Endothelial cell of umbilical vein (primary cell): ENCODE data around the gene TFF2. TPM values are rescaled to one million over a fixed set of nuclear protein-coding genes. Genes with fewer than 3 reads are reported as not detected.

ENCODE experiments used
- Bru-seq: library from RNA; stranded (reverse); fragments of 400-500 nt; gene quantifications from one replicate; lab custom pipeline; 2021; lab: Mats Ljungman, UMichigan
- BruChase-seq, 2 experiments: library from RNA; stranded (reverse); fragments of 400-500 nt; gene quantifications; one replicate each; lab custom pipeline; 2021; lab: Mats Ljungman, UMichigan
- BruUV-seq: library from RNA; stranded (reverse); fragments of 400-500 nt; replicated peaks from 2 replicates; lab custom pipeline; 2021; lab: Mats Ljungman, UMichigan
- CTCF ChIA-PET: fragments of 300-600, 350-600 bp; sonication (Branson Sonifier 250); formaldehyde crosslinking; loops from one replicate; lab custom pipeline; 2021; ENCODE audit warnings: antibody characterized with exemption, inconsistent platforms; lab: Charles Lee
- POLR2A ChIA-PET: fragments of 300-600, 350-600 bp; sonication (Branson Sonifier 250); formaldehyde crosslinking; loops from one replicate; lab custom pipeline; 2021; ENCODE audit warnings: antibody characterized with exemption, inconsistent platforms; lab: Charles Lee
- DNase-seq: peaks from one replicate; pipeline ENCODE4 v3.0.0-alpha.2; 2011; ENCODE audit warnings: low read depth, low spot score
- FAIRE-seq: peaks from 2 replicates; lab custom pipeline; 2011; peaks lifted over from hg19 to GRCh38; lab: Jason Lieb, UNC
- H2AFZ ChIP-seq: 2 replicates; pipeline ENCODE4 v1.6.0; 2012; ENCODE audit warnings: low read depth, low read length, control low read depth, inconsistent platforms
- H3K27ac ChIP-seq: 2 replicates; pipeline ENCODE4 v1.5.1; 2011; ENCODE audit warnings: low read depth, mild to moderate bottlenecking, control low read depth, low read length, moderate library complexity; ENCODE audit not compliant: insufficient read depth
- H3K27me3 ChIP-seq, 2 experiments: 2 replicates each; pipeline versions ENCODE4 v1.6.0 to v1.6.1; 2011; ENCODE audit warnings: low read length in 2 of 2, mixed read lengths in 1 of 2; ENCODE audit not compliant: control insufficient read depth in 2 of 2, insufficient read depth in 2 of 2
- H3K36me3 ChIP-seq, 2 experiments: 2 replicates in 1 of 2; 3 replicates in 1 of 2; pipeline ENCODE4 v1.5.1; 2011; ENCODE audit warnings: low read length in 2 of 2, mild to moderate bottlenecking in 1 of 2, moderate library complexity in 1 of 2; ENCODE audit not compliant: control insufficient read depth in 2 of 2, insufficient read depth in 2 of 2; ENCODE audit errors: extremely low read depth in 1 of 2
- H3K4me1 ChIP-seq: 3 replicates; pipeline ENCODE4 v1.5.1; 2011; ENCODE audit warnings: mild to moderate bottlenecking, low read length; ENCODE audit not compliant: control insufficient read depth, insufficient read depth; ENCODE audit errors: extremely low read depth
- H3K4me2 ChIP-seq: 2 replicates; pipeline ENCODE4 v1.6.1; 2011; ENCODE audit warnings: low read length, control low read depth, mixed read lengths; ENCODE audit not compliant: insufficient read depth
- H3K4me3 ChIP-seq, 3 experiments: fragments of 200-600 bp in 1 of 3; sonication (generic), shearing (Covaris generic) in 1 of 3; replicated peaks in 1 of 3; 2 replicates each; pipeline ENCODE4 v1.5.1; 2011 to 2016; ENCODE audit warnings: control low read depth in 3 of 3, low read length in 3 of 3, mild to moderate bottlenecking in 2 of 3, inconsistent platforms in 1 of 3, low read depth in 1 of 3, moderate library complexity in 1 of 3; ENCODE audit not compliant: insufficient read depth in 1 of 3
- H3K79me2 ChIP-seq: 2 replicates; pipeline ENCODE4 v1.6.0; 2012; ENCODE audit warnings: low read length, inconsistent platforms; ENCODE audit not compliant: control insufficient read depth, insufficient read depth
- H3K9ac ChIP-seq: replicated peaks from 2 replicates; pipeline ENCODE3; 2011; ENCODE audit warnings: low read length, control low read depth; ENCODE audit not compliant: insufficient read depth; ENCODE audit errors: extremely low read depth
- H3K9me1 ChIP-seq: replicated peaks from 3 replicates; pipeline ENCODE4 v1.6.0; 2011; ENCODE audit warnings: mild to moderate bottlenecking, low read length; ENCODE audit not compliant: control insufficient read depth, insufficient read depth; ENCODE audit errors: extremely low read depth
- H3K9me3 ChIP-seq: replicated peaks from 2 replicates; pipeline ENCODE4 v1.5.1; 2012; ENCODE audit warnings: low read length, inconsistent platforms; ENCODE audit not compliant: control insufficient read depth, insufficient read depth
- H4K20me1 ChIP-seq: replicated peaks from 2 replicates; pipeline ENCODE3; 2011; ENCODE audit warnings: mild to moderate bottlenecking, low read length; ENCODE audit not compliant: control insufficient read depth, insufficient read depth; ENCODE audit errors: extremely low read depth
- EZH2 ChIP-seq: IDR thresholded peaks from 2 replicates; pipeline ENCODE4 v1.6.1; 2012; ENCODE audit warnings: borderline replicate concordance, low read depth, mild to moderate bottlenecking, moderate library complexity, low read length, inconsistent platforms; ENCODE audit not compliant: severe bottlenecking
- FOS ChIP-seq: IDR thresholded peaks from 2 replicates; pipeline ENCODE4 v1.6.1; 2011; ENCODE audit warnings: mild to moderate bottlenecking, low read length, moderate library complexity, borderline replicate concordance; ENCODE audit not compliant: insufficient read depth
- GATA2 ChIP-seq: IDR thresholded peaks from 2 replicates; pipeline ENCODE4 v1.7.0; 2011; ENCODE audit warnings: low read depth, mild to moderate bottlenecking, moderate library complexity, mixed read lengths, low read length; ENCODE audit not compliant: insufficient read length, insufficient read depth
- JUN ChIP-seq: IDR thresholded peaks from 2 replicates; pipeline ENCODE4 v1.6.1; 2011; ENCODE audit warnings: borderline replicate concordance, low read depth; ENCODE audit not compliant: insufficient read length, insufficient read depth
- MYC ChIP-seq: IDR thresholded peaks from one replicate; pipeline ENCODE4 v1.6.1; 2011; ENCODE audit warnings: mild to moderate bottlenecking, low read depth, low read length
- POLR2A ChIP-seq: IDR thresholded peaks from 2 replicates; pipeline ENCODE4 v1.6.1; 2012; ENCODE audit warnings: low read depth, mild to moderate bottlenecking, control low read depth, low read length
- POLR2AphosphoS5 ChIP-seq: IDR thresholded peaks from 2 replicates; pipeline ENCODE4 v1.6.1; 2012; ENCODE audit warnings: low read depth, mild to moderate bottlenecking, control low read depth, low read length, moderate library complexity; ENCODE audit not compliant: insufficient read depth
- dilution Hi-C: fragments of 300-500 bp; cut with MboI; formaldehyde crosslinking; loops from one replicate; pipeline ENCODE4 v1.15.0; 2019; ENCODE audit warnings: low sequenced_read_pairs; ENCODE audit not compliant: extremely low pct_ligation_motif_present
- intact Hi-C: fragments of 100-400 bp; cut with micrococcal nuclease; formaldehyde crosslinking; loops from one replicate; pipeline ENCODE4 v1.10.0; 2022
- long read RNA-seq: library from polyadenylated mRNA; stranded (forward); transcript quantifications from one replicate; pipeline ENCODE4 v2.0.0, GENCODE V29; 2021
- polyA minus RNA-seq, 3 experiments: library from RNA; depleted of rRNA, polyadenylated mRNA; stranded (reverse); fragments of >200 nt; gene quantifications; 1 replicate in 1 of 3; 2 replicates in 2 of 3; pipeline ENCODE4 v1.2.3, GENCODE V29; 2011
- polyA plus RNA-seq, 4 experiments: library from polyadenylated mRNA; depleted of rRNA in 3 of 4; stranded (reverse) in 3 of 4; unstranded in 1 of 4; fragments of >200 nt; gene quantifications; 2 replicates each; pipeline versions ENCODE4 v1.2.1 to v1.2.3, GENCODE V29; 2011 to 2012; ENCODE audit warnings: missing spikeins in 1 of 4
- total RNA-seq: library from RNA; stranded (reverse); gene quantifications from 2 replicates; pipeline ENCODE4 v1.2.3, GENCODE V29; 2021
- TF ChIP-seq, protein P1 (sequence below), 2 donors: IDR thresholded peaks; 1 replicate in 1 of 2; 2 replicates in 1 of 2; pipeline ENCODE4 v1.5.1; 2011; ENCODE audit warnings: low read length in 2 of 2, mild to moderate bottlenecking in 2 of 2, moderate library complexity in 2 of 2, control low read depth in 1 of 2, inconsistent platforms in 1 of 2, low read depth in 1 of 2; ENCODE audit not compliant: insufficient read depth in 1 of 2; ENCODE audit errors: extremely low read depth in 1 of 2

The TFF2 gene, protein sequence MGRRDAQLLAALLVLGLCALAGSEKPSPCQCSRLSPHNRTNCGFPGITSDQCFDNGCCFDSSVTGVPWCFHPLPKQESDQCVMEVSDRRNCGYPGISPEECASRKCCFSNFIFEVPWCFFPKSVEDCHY
- total RNA-seq, result not detected in 2 replicates
- not detected in 2 replicates for polyA plus RNA-seq
- not detected in 2 replicates for polyA plus RNA-seq (2011; cell fraction: cytosol; rRNA removed)
- not detected in 2 replicates for polyA plus RNA-seq (2011; cell fraction: nucleus; rRNA removed)
- not detected in 2 replicates for polyA plus RNA-seq (2012)
- not detected in 2 replicates for polyA minus RNA-seq
- not detected for polyA minus RNA-seq (2011; cell fraction: cytosol; rRNA and poly(A)+ RNA removed)
- not detected in 2 replicates for polyA minus RNA-seq (2011; cell fraction: nucleus; rRNA and poly(A)+ RNA removed)
- not detected for Bru-seq, nascent RNA
- not detected for BruChase-seq, experiment 1, labeled RNA remaining after a 6-hour chase
- BruChase-seq, experiment 2, labeled RNA remaining after a 2-hour chase, result not detected
- long read RNA-seq, result 0 reads

DNA sequence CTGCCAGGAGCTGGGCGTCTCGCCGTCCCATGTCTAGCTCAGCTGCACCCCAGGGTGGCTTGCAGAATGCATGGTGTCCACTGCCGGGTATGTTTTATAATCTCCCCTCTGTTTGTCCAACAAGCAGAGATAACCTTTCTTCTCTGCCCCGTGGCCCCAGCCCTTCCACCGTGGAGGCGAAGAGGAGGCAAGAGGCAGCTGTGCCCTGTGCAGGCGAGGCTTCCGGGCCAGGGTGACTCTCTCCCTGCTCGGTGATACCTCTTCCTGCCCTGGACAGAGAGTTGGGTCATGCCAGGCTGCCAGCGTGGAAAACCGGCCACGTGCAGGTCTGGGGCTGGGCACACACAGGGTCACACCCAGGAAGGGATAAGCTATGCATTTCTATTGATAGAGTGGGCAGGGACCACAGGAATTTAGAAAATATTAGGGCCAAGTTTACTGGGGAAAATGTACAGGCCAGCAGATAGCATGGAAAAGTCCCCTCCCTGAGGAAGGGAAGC lies at the start of gene TFF2:
Gene TFF2, minus strand, starts transcription at position 68 of the 500 bp plus-strand sequence. Its CDS starts 37 bp downstream, at position 31.
- no peaks in the 10 kb centered on the region for H3K36me3 ChIP-seq
- ChIA-PET CTCF (no interaction called here), POLR2A (no interaction called here)
- no peak within 1 kb of the TSS for H3K4me2 ChIP-seq
- no peaks in the 10 kb centered on the region for H3K79me2 ChIP-seq
- no peaks in the 10 kb centered on the region for H4K20me1 ChIP-seq
- no peak within 1 kb of the TSS for H2AFZ ChIP-seq
- intact Hi-C loops, result no loop called here
- no TSS peak for BruUV-seq
- H3K4me1 ChIP-seq, result no peaks in the 10 kb centered on the region
- TF ChIP-seq POLR2A, result no peak
- TF ChIP-seq GATA2, result no peak
- no peak for TF ChIP-seq FOS
- TF ChIP-seq EZH2, result no peak
- TF ChIP-seq, protein P1, sequence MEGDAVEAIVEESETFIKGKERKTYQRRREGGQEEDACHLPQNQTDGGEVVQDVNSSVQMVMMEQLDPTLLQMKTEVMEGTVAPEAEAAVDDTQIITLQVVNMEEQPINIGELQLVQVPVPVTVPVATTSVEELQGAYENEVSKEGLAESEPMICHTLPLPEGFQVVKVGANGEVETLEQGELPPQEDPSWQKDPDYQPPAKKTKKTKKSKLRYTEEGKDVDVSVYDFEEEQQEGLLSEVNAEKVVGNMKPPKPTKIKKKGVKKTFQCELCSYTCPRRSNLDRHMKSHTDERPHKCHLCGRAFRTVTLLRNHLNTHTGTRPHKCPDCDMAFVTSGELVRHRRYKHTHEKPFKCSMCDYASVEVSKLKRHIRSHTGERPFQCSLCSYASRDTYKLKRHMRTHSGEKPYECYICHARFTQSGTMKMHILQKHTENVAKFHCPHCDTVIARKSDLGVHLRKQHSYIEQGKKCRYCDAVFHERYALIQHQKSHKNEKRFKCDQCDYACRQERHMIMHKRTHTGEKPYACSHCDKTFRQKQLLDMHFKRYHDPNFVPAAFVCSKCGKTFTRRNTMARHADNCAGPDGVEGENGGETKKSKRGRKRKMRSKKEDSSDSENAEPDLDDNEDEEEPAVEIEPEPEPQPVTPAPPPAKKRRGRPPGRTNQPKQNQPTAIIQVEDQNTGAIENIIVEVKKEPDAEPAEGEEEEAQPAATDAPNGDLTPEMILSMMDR (IDR thresholded peaks at IDR 0.05; ENCODE audit: extremely low read depth in 1 of 2, insufficient read depth in 1 of 2, low read depth in 1 of 2, low read length in 2 of 2), result no peak
- TF ChIP-seq JUN, result no peak
- TF ChIP-seq POLR2AphosphoS5, result no peak
- TF ChIP-seq MYC, result no peak
- H3K9ac ChIP-seq, result no peak within 1 kb of the TSS
- H3K9me1 ChIP-seq, result no peaks in the 10 kb centered on the region
- H3K9me3 ChIP-seq, result no peaks in the 10 kb centered on the region
- H3K27me3 ChIP-seq, result no peaks in the 10 kb centered on the region
- H3K27ac ChIP-seq, result no peak within 1 kb of the TSS
- no peak within 1 kb of the TSS for H3K4me3 ChIP-seq
- dilution Hi-C loops, result no loop called here
- no peak for DNase-seq
- no peak for FAIRE-seq
